ENCODE results near the gene FLVCR2. TPM values are rescaled to one million over a fixed set of nuclear protein-coding genes. Genes with fewer than 3 reads are reported as not detected.

FLVCR2 gene
- total and polyA plus RNA-seq, 2 experiments from 2014 or later: 0.33 TPM; not detected in 1

DNA sequence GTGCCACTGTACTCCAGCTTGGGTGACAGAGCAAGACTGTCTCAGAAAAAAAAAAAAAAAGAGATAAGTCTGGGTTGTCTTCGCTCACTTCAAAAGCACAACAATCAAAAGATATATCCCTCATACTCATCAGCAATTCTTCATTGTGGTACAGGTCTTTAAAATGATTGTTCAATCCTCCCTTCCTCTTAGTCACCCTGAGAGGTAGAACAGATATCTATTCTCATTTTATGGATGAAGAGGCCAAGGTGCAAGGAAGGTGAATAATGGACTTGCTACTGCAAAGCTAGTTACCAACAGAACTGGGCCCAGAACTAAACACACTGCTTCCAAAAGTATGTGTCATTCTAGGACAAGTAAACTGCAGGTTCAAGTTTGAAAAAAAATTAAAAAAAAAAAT lies 75.1 kb downstream of the FLVCR2 start:
- in situ Hi-C loops (cut with MboI): no loop called here

DNA sequence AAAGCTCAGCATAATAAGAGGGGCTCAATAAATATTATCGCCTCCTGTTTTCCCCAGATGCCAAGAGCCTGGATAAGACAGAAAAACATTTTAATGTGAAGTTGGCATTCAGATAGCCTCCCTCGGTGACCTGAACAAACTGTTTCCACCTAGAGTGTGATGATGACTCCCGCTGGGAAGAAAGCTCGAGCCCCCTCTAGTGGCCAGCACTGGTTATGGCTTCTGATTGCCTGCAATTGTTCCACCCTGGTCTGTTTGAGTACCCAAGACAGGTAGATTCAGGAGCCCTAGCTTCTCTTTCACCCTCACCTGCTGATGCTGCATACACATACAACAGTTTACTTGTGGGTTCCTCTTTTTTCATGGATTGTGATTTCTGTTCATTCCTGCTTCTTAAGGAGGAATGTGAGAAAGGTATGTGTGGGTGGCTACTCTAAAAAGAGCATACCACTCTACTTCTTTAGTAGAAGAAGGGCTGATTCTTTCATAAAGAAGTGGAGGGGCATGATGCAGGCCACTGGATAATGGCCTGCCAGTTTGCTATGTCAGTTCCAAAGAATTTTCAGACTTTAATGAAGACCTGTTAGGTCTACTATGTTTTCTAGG lies 75.8 kb downstream of the FLVCR2 start:
- TF ChIP-seq EZH2 (IDR thresholded peaks at IDR 0.05; ENCODE audit: insufficient read depth, poor library complexity, severe bottlenecking): no peak
- TF ChIP-seq EZH2phosphoT487 (IDR thresholded peaks at IDR 0.05; ENCODE audit: insufficient read depth, low read depth): no peak
- Histone ChIP-seq H3K9me2 (ENCODE audit: insufficient read depth) (no peaks in the 10 kb centered on the region), H3K27ac (no peak overlapping the region), H3F3A (ENCODE audit: insufficient read depth) (no peaks in the 10 kb centered on the region), H3K36me3 (ENCODE audit: low read depth) (peaks cover 5% of the 10 kb centered on the region; the same call in 1 of the 2 replicates), H3K4me2 (ENCODE audit: unreplicated experiment) (no peak overlapping the region), H2AFZ (no peak overlapping the region), H3K4me3 (no peak overlapping the region), H3K79me2 (ENCODE audit: insufficient read depth) (no peaks in the 10 kb centered on the region), H3K9ac (no peak overlapping the region), H3K9me3 (ENCODE audit: low read depth) (no peaks in the 10 kb centered on the region), H3K4me1 (ENCODE audit: insufficient read depth) (no peaks in the 10 kb centered on the region), H4K20me1 (ENCODE audit: insufficient read depth) (no peaks in the 10 kb centered on the region), H3K27me3 (replicated peaks; ENCODE audit: insufficient read depth) (no peaks in the 10 kb centered on the region)
- in situ Hi-C loops (cut with MboI): no loop called here
- WGBS, 2 experiments (ENCODE audit: low coverage in 1 of 2, low lambda C conversion rate in 2 of 2, missing lambda C conversion rate in 2 of 2): 11 to 18% methylated on average over 4 of the region's 4 CpGs
- peak; percentile 71 for DNase-seq

More for the DNA sequence above, 75.1 kb downstream of the FLVCR2 start:
- Histone ChIP-seq H3K9me2 (ENCODE audit: insufficient read depth) (no peaks in the 10 kb centered on the region), H3K4me3 (no peak overlapping the region), H4K20me1 (ENCODE audit: insufficient read depth) (no peaks in the 10 kb centered on the region), H2AFZ (no peak overlapping the region), H3K27ac (no peak overlapping the region), H3K79me2 (ENCODE audit: insufficient read depth) (no peaks in the 10 kb centered on the region), H3K36me3 (ENCODE audit: low read depth) (peaks cover 5% of the 10 kb centered on the region; the same call in 1 of the 2 replicates), H3K9ac (no peak overlapping the region), H3K27me3 (replicated peaks; ENCODE audit: insufficient read depth) (no peaks in the 10 kb centered on the region), H3K4me1 (ENCODE audit: insufficient read depth) (peaks cover 6% of the 10 kb centered on the region), H3K4me2 (ENCODE audit: unreplicated experiment) (no peak overlapping the region), H3K9me3 (ENCODE audit: low read depth) (no peaks in the 10 kb centered on the region), H3F3A (ENCODE audit: insufficient read depth) (peaks cover 2% of the 10 kb centered on the region; the same call in 1 of the 2 replicates)
- no peak for TF ChIP-seq EZH2 (IDR thresholded peaks at IDR 0.05; ENCODE audit: insufficient read depth, poor library complexity, severe bottlenecking)
- TF ChIP-seq EZH2phosphoT487 (IDR thresholded peaks at IDR 0.05; ENCODE audit: insufficient read depth, low read depth): no peak
- 86 to 95% methylated on average over 1 of the region's 1 CpG for WGBS, 2 experiments (ENCODE audit: low coverage in 1 of 2, low lambda C conversion rate in 2 of 2, missing lambda C conversion rate in 2 of 2)
- DNase-seq: no peak

DNA sequence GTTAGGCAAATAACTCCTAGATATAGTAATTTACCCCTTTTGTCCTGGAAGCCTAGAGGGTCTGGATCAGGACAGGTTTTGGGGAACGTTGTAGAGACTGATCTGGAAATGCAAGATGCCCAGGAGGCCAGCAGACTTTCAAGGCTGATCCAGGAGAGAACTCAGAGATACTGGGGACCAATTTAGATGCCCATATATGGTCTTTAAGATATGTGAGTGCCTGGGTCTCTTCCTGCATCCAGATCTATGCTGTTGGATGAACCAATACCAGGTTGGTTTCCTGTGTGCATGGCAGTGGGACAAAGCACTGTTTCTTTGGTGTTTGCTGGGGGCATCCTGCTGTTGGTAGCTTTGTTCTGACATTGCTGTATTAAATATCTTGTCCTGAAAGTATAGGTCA lies 76.8 kb downstream of the FLVCR2 start:
- no peaks in the 10 kb centered on the region for H4K20me1 ChIP-seq (ENCODE audit: insufficient read depth)
- DNase-seq: no peak
- no peaks in the 10 kb centered on the region for H3K27me3 ChIP-seq (replicated peaks; ENCODE audit: insufficient read depth)
- H3F3A ChIP-seq (ENCODE audit: insufficient read depth): no peaks in the 10 kb centered on the region
- H3K9ac ChIP-seq: no peak overlapping the region
- H3K27ac ChIP-seq: no peak overlapping the region
- H3K4me1 ChIP-seq (ENCODE audit: insufficient read depth): no peaks in the 10 kb centered on the region
- TF ChIP-seq EZH2phosphoT487 (IDR thresholded peaks at IDR 0.05; ENCODE audit: insufficient read depth, low read depth) (no peak), EZH2 (IDR thresholded peaks at IDR 0.05; ENCODE audit: insufficient read depth, poor library complexity, severe bottlenecking) (no peak)
- 0 to 6% methylated on average over 1 of the region's 1 CpG for WGBS, 2 experiments (ENCODE audit: low coverage in 1 of 2, low lambda C conversion rate in 2 of 2, missing lambda C conversion rate in 2 of 2)
- no peaks in the 10 kb centered on the region for H3K79me2 ChIP-seq (ENCODE audit: insufficient read depth)
- H3K4me2 ChIP-seq (ENCODE audit: unreplicated experiment): no peak overlapping the region
- no peak overlapping the region for H2AFZ ChIP-seq
- H3K9me3 ChIP-seq (ENCODE audit: low read depth): no peaks in the 10 kb centered on the region
- peaks cover 5% of the 10 kb centered on the region; the same call in 1 of the 2 replicates for H3K36me3 ChIP-seq (ENCODE audit: low read depth)
- in situ Hi-C loops (cut with MboI): no loop called here
- H3K4me3 ChIP-seq: no peak overlapping the region
- no peaks in the 10 kb centered on the region for H3K9me2 ChIP-seq (ENCODE audit: insufficient read depth)

DNA sequence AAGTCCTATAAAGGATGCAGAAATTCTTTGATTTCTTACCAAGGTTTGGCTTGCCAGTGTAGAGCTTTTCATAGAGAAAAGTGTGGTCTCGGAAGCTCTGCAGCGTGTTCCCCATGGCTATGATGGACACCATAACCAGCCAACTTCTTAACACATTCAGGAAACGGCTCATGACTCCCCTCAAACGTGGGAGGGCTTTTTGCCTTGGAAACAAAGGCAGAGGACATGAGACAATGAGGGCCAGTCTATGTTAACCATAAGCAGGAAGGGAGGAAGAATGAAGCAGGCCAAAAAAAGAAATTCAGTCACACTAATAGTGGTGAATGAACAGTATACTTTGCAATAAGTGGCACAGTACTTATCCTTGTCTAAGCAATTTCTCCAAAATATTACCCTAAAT lies 78.9 kb downstream of the FLVCR2 start:
- in situ Hi-C loops (cut with MboI): no loop called here

More for the DNA sequence above, 78.9 kb downstream of the FLVCR2 start:
- Histone ChIP-seq H3F3A (ENCODE audit: insufficient read depth) (no peaks in the 10 kb centered on the region), H3K79me2 (ENCODE audit: insufficient read depth) (peaks cover 7% of the 10 kb centered on the region), H3K9me3 (ENCODE audit: low read depth) (no peaks in the 10 kb centered on the region), H3K36me3 (ENCODE audit: low read depth) (no peaks in the 10 kb centered on the region), H3K9me2 (ENCODE audit: insufficient read depth) (no peaks in the 10 kb centered on the region), H2AFZ (no peak overlapping the region), H3K27ac (no peak overlapping the region), H4K20me1 (ENCODE audit: insufficient read depth) (no peaks in the 10 kb centered on the region), H3K9ac (no peak overlapping the region), H3K4me2 (ENCODE audit: unreplicated experiment) (no peak overlapping the region), H3K27me3 (replicated peaks; ENCODE audit: insufficient read depth) (no peaks in the 10 kb centered on the region), H3K4me3 (no peak overlapping the region), H3K4me1 (ENCODE audit: insufficient read depth) (peaks cover 5% of the 10 kb centered on the region; the same call in 1 of the 2 replicates)
- no peak for TF ChIP-seq EZH2 (IDR thresholded peaks at IDR 0.05; ENCODE audit: insufficient read depth, poor library complexity, severe bottlenecking)
- TF ChIP-seq EZH2phosphoT487 (IDR thresholded peaks at IDR 0.05; ENCODE audit: insufficient read depth, low read depth): no peak
- DNase-seq: no peak
- 49 to 52% methylated on average over 4 of the region's 4 CpGs for WGBS, 2 experiments (ENCODE audit: low coverage in 1 of 2, low lambda C conversion rate in 2 of 2, missing lambda C conversion rate in 2 of 2)

All from GM23248 (cell line).